Gastroesophageal sphincter (tissue), 4 donors: ENCODE results near the gene OR52N5. TPM values are rescaled to one million over a fixed set of nuclear protein-coding genes. Genes with fewer than 3 reads are reported as not detected.

Experiments
- ATAC-seq: fragments of 150-250 bp; one replicate; pipeline ENCODE4 v1.9.1; 2016; ENCODE audit warnings: mild to moderate bottlenecking, moderate library complexity
- H3K27ac ChIP-seq, 4 donors: fragments of 200-600 bp; sonication (generic) in 3 of 4; 1 replicate in 3 of 4; 2 replicates in 1 of 4; pipeline ENCODE4 v1.5.1; 2016 to 2019
- H3K27me3 ChIP-seq: fragments of 200-600 bp; sonication (generic); one replicate; pipeline ENCODE4 v1.5.1; 2019
- H3K36me3 ChIP-seq, 2 donors: fragments of 200-600 bp; sonication (generic); one replicate each; pipeline ENCODE4 v1.5.1; 2019; ENCODE audit warnings: control low read depth in 1 of 2
- H3K4me1 ChIP-seq, 3 donors: fragments of 200-600 bp; sonication (generic); 1 replicate in 2 of 3; 2 replicates in 1 of 3; pipeline ENCODE4 v1.5.1; 2016 to 2019; ENCODE audit warnings: control low read depth in 2 of 3
- H3K4me3 ChIP-seq, 2 donors: fragments of 200-600 bp; sonication (generic); one replicate each; pipeline ENCODE4 v1.5.1; 2019; ENCODE audit warnings: mild to moderate bottlenecking in 1 of 2, moderate library complexity in 1 of 2
- H3K9me3 ChIP-seq, 3 donors: fragments of 200-600 bp; sonication (generic); one replicate each; pipeline ENCODE4 v1.5.1; 2017 to 2019; ENCODE audit warnings: control low read depth in 2 of 3
- EP300 ChIP-seq: sonication (generic); formaldehyde crosslinking; IDR thresholded peaks from one replicate; pipeline ENCODE4 v1.6.1; 2017; ENCODE audit warnings: antibody characterized with exemption, mild to moderate bottlenecking
- POLR2A ChIP-seq, 2 donors: fragments of 450-650 bp; IDR thresholded peaks; one replicate each; pipeline ENCODE4 v1.6.1; 2017; ENCODE audit warnings: antibody characterized with exemption in 2 of 2, mild to moderate bottlenecking in 2 of 2, moderate library complexity in 1 of 2
- POLR2AphosphoS5 ChIP-seq: sonication (generic); formaldehyde crosslinking; IDR thresholded peaks from one replicate; pipeline ENCODE4 v1.6.1; 2017; ENCODE audit warnings: antibody characterized with exemption
- WGBS, 2 donors: methylation state at CpG; one replicate each; pipeline ENCODE4 v1.1.5; 2018; ENCODE audit warnings: low coverage in 1 of 2; 5-methylcytosine and 5-hydroxymethylcytosine counted together
- total RNA-seq, 4 donors: library from RNA; depleted of rRNA; stranded (reverse); fragments of >200 nt; gene quantifications; one replicate each; pipeline ENCODE4 v1.1.0, GENCODE V29; 2016
- TF ChIP-seq, protein P1 (sequence below), 4 experiments: fragments of 200-600 bp in 2 of 4; fragments of 450-650 bp in 2 of 4; sonication (generic) in 1 of 4; IDR thresholded peaks; one replicate each; pipeline ENCODE4 v1.5.1; 2017 to 2019; ENCODE audit warnings: antibody characterized with exemption in 4 of 4, mild to moderate bottlenecking in 2 of 4, moderate library complexity in 2 of 4

Gene OR52N5
- total RNA-seq, 4 donors from 2014 or later = 0.67 TPM; not detected in 3

DNA sequence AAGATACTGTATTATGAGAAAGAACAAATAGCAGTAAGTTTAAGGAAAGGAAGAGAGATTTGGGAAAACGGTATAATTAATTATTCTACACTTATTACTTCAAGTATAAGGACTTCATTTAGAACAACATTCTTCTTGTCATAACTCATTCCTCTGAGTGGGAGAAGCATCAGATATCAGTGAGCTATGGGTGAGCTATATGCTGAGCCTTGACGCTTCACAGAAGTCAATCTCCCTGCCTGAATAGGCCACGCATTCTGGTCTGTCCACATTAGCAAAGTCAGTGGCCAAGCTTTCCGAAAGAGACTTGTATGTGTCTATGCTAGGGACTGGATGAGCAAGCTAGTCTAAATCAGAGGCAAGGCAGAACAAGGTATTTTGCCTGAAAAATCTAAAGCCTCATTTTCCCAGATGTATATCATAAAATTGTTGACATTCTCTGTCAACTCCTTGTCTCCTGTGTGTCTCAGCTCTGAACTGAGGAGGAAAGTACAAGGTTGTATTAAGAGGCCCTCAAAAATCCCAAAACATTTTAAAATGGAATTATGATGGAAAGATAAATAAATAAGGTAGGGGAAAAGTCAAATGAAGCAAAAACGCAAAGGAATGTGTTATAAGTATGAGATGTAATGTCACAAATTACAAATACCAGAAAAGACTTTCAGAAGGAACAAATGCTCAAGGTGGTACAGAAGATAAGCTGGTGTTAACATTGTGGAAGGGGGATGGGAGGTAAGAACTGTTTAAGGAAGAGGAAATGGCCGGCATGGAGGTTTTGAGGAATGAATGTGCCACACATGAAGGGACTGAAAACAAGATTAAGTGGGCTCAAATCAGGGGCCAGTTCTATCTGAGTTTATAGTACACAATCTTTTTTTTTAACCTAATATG lies 27.0 kb upstream of the OR52N5 start:
- Histone ChIP-seq H3K27me3 (peaks cover 9% of the 10 kb centered on the region), H3K4me1 (peaks cover 0 to 12% (median 0%) of the 10 kb centered on the region in 3 donors), H3K27ac (no peak overlapping the region), H3K9me3 (no peaks in the 10 kb centered on the region), H3K36me3 (no peaks in the 10 kb centered on the region), H3K4me3 (no peak overlapping the region)
- TF ChIP-seq EP300 = no peak
- no peak for TF ChIP-seq POLR2AphosphoS5
- no peak for TF ChIP-seq POLR2A (IDR thresholded peaks at IDR 0.05)
- TF ChIP-seq, protein P1, sequence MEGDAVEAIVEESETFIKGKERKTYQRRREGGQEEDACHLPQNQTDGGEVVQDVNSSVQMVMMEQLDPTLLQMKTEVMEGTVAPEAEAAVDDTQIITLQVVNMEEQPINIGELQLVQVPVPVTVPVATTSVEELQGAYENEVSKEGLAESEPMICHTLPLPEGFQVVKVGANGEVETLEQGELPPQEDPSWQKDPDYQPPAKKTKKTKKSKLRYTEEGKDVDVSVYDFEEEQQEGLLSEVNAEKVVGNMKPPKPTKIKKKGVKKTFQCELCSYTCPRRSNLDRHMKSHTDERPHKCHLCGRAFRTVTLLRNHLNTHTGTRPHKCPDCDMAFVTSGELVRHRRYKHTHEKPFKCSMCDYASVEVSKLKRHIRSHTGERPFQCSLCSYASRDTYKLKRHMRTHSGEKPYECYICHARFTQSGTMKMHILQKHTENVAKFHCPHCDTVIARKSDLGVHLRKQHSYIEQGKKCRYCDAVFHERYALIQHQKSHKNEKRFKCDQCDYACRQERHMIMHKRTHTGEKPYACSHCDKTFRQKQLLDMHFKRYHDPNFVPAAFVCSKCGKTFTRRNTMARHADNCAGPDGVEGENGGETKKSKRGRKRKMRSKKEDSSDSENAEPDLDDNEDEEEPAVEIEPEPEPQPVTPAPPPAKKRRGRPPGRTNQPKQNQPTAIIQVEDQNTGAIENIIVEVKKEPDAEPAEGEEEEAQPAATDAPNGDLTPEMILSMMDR (IDR thresholded peaks at IDR 0.05) = no peak
- ATAC-seq = no peak
- 62 to 64% methylated on average over 6 of the region's 6 CpGs for WGBS, 2 donors

DNA sequence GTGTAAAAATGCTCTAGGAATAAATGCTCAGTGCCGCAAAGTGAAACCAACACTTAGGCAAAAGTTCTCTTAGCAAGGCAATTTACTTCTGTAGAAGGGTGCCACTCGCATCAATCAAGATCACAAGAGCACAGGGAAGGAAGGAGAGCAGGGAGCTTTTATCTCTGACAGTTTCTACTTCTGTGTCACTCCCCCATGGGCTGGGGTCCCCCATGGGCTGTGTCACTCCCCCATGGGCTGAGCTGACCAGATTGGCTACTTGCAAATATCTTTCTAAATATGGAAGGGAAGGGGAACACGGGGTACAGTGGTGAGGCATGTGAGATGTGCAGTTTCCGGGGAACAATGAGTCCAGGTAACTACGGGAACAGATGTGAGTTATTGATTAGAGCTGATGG lies 26.0 kb upstream of the OR52N5 start:
- H3K4me3 ChIP-seq = peak overlapping the region; percentile 23 to 45
- 53 to 62% methylated on average over 4 of the region's 5 CpGs for WGBS, 2 donors

DNA sequence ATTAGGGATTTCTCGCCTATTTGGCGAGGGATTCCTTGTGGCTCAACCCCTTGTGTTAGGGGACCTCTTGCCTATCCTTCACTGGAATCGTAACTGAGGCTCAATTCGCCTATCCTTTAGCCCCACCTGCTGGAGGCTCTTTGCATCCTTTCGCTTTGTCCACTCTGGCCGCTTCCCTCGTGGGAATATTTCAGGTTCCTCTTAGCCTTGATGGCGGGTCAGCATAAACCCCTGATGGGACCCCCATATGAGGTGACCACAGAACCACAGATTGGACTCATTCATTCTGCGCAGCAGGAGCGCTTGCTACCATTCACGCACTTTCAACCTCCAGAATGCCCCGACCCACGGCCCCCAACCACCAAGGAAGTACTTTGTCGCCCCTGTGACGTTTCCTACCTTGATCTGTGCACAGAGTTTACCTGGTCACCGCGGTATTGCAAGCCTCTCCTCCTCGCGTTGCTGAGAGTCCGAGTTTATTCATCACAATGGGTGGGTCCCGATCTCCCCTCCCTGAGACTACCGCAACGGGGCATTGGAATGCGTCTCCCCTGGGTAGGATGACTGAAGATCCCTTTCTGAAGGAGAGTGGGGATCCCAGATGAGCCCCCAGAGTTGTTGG lies 25.5 kb upstream of the OR52N5 start, which contains the start of gene OR52N2:
Gene OR52N2, plus strand, starts transcription at position 425 of the 622 bp plus-strand sequence. CDS start 11,412 bp downstream, outside the sequence.
- Histone ChIP-seq H3K4me3 (peak within 1 kb of the TSS; percentile 23 to 45), H3K36me3 (no peaks in the 10 kb centered on the region), H3K9me3 (no peaks in the 10 kb centered on the region), H3K27ac (no peak within 1 kb of the TSS), H3K4me1 (peaks cover 0 to 12% (median 0%) of the 10 kb centered on the region in 3 donors), H3K27me3 (peaks cover 9% of the 10 kb centered on the region)
- TF ChIP-seq, protein P1 (IDR thresholded peaks at IDR 0.05) = peak; percentile 55 to 87 (median 70)
- TF ChIP-seq POLR2AphosphoS5 = no peak
- ATAC-seq = peak; percentile 79
- whole genome bisulfite sequencing, 2 donors = 0 to 3% methylated on average over 3 to 9 of the region's 24 CpGs

More for the DNA sequence above, 26.0 kb upstream of the OR52N5 start:
- Histone ChIP-seq H3K9me3 (no peaks in the 10 kb centered on the region), H3K27ac (no peak overlapping the region), H3K36me3 (no peaks in the 10 kb centered on the region), H3K4me1 (peaks cover 0 to 12% (median 0%) of the 10 kb centered on the region in 3 donors), H3K27me3 (peaks cover 9% of the 10 kb centered on the region)
- TF ChIP-seq EP300 (no peak), POLR2A (IDR thresholded peaks at IDR 0.05) (no peak), POLR2AphosphoS5 (no peak)
- TF ChIP-seq, protein P1 (IDR thresholded peaks at IDR 0.05) = no peak
- no peak for ATAC-seq

DNA sequence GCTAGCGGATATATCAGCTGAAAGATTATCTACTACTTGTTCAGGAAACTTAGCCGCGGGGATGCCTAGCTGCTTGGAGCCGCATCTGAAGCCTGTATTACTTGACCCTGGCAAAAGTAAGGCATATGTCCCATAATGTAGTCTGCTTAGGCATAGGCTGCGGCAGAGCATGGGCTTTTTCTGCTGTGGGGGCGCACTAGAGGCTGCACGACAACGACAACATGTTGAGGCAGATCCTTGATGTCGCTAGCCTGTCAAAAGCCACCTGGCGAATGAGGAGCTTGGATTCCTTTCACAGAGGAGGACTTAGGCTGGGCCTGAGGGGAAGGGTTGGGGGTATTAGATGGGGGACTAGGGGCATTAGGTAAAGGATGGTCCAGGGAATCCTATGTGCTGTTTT lies 24.4 kb upstream of the OR52N5 start:
- H3K27me3 ChIP-seq = peaks cover 9% of the 10 kb centered on the region
- no peak for ATAC-seq
- H3K27ac ChIP-seq = no peak overlapping the region
- H3K4me1 ChIP-seq = peaks cover 0 to 12% (median 0%) of the 10 kb centered on the region in 3 donors
- 53 to 83% methylated on average over 4 to 7 of the region's 10 CpGs for WGBS, 2 donors
- TF ChIP-seq, protein P1 (IDR thresholded peaks at IDR 0.05) = no peak
- no peak for TF ChIP-seq EP300
- TF ChIP-seq POLR2AphosphoS5 = no peak
- TF ChIP-seq POLR2A (IDR thresholded peaks at IDR 0.05) = no peak
- no peak overlapping the region for H3K4me3 ChIP-seq
- H3K36me3 ChIP-seq = no peaks in the 10 kb centered on the region
- no peaks in the 10 kb centered on the region for H3K9me3 ChIP-seq
